WTC11 (cell line): Measurements from ENCODE around the gene ZMIZ2.

Source experiments
- CTCF ChIP-seq: fragments of 200-600 bp; IDR thresholded peaks from 2 replicates; pipeline ENCODE4 v1.8.0; 2022; ENCODE audit warnings: antibody characterized with exemption
- ETV6 ChIP-seq: sonication (generic); formaldehyde crosslinking; IDR thresholded peaks from 2 replicates; pipeline ENCODE4 v1.8.1; 2022; ENCODE audit warnings: mild to moderate bottlenecking, missing genetic modification reagents
- SMAD3 ChIP-seq: sonication (generic); formaldehyde crosslinking; IDR thresholded peaks from 2 replicates; pipeline ENCODE4 v1.8.0; 2022; ENCODE audit warnings: missing genetic modification reagents, mild to moderate bottlenecking, borderline replicate concordance

GRCh38 chr7:44772867-44773266 is 24.2 kb downstream of the ZMIZ2 start:
- TF ChIP-seq ETV6 (CRISPR knock-in tag) (no peak), CTCF (no peak), SMAD3 (no peak)
